ENCODE data around the gene STARD3. TPM values are rescaled to one million over a fixed set of nuclear protein-coding genes. Genes with fewer than 3 reads are reported as not detected.

The STARD3 gene
- total RNA-seq, 1 experiment from 2014 or later, result 2,579 TPM

- Mint-ChIP-seq H3K36me3 (ENCODE audit: insufficient read depth, unreplicated experiment) (peaks cover 64% of the 10 kb centered on the region), H3K9me3 (ENCODE audit: low read depth, unreplicated experiment) (no peaks in the 10 kb centered on the region), H3K4me3 (ENCODE audit: low read depth, unreplicated experiment) (peak overlapping the region; percentile 76), H3K27ac (ENCODE audit: unreplicated experiment) (peak overlapping the region; percentile 75), H3K27me3 (ENCODE audit: unreplicated experiment) (peaks cover 95% of the 10 kb centered on the region), H3K4me1 (ENCODE audit: low read depth, unreplicated experiment) (peaks cover 48% of the 10 kb centered on the region)
- BruUV-seq (replicated peaks), result no TSS peak
- no peak for TF ChIP-seq CTCF (IDR thresholded peaks at IDR 0.05; ENCODE audit: unreplicated experiment)
- CTCF ChIA-PET, result interaction anchor here (0.6 to 161.2 kb wide), 43 partner anchors 3 to 1090 kb away, joined by 3 to 42089 read pairs (median 6); partner anchors contain the start of genes CSF3, ERBB2, GRB7 and GSDMA
- intact Hi-C loops (cut with micrococcal nuclease; ENCODE audit: unreplicated experiment), result loop anchor here (1.0 to 5.0 kb wide), 7 partner anchors 15 to 480 kb away; partner anchors contain the start of gene PSMD3
- peak; percentile 100 for DNase-seq
Observed at GRCh38 chr17:39617446-39618245, 19.3 kb upstream of the STARD3 start.

GRCh38 chr17:39618246-39618913, 18.6 kb upstream of the STARD3 start:
- Mint-ChIP-seq H3K36me3 (ENCODE audit: insufficient read depth, unreplicated experiment) (peaks cover 62% of the 10 kb centered on the region), H3K27ac (ENCODE audit: unreplicated experiment) (peak overlapping the region; percentile 75), H3K27me3 (ENCODE audit: unreplicated experiment) (peaks cover 87% of the 10 kb centered on the region), H3K4me1 (ENCODE audit: low read depth, unreplicated experiment) (peaks cover 50% of the 10 kb centered on the region), H3K4me3 (ENCODE audit: low read depth, unreplicated experiment) (peak overlapping the region; percentile 76), H3K9me3 (ENCODE audit: low read depth, unreplicated experiment) (no peaks in the 10 kb centered on the region)
- CTCF ChIA-PET, result interaction anchor here (0.5 to 161.2 kb wide), 54 partner anchors 2 to 1199 kb away, joined by 3 to 42089 read pairs (median 4); partner anchors contain the start of genes CSF3, ERBB2, GRB7 and GSDMA
- no peak for TF ChIP-seq CTCF (IDR thresholded peaks at IDR 0.05; ENCODE audit: unreplicated experiment)
- DNase-seq, result peak; percentile 99
- intact Hi-C loops (cut with micrococcal nuclease; ENCODE audit: unreplicated experiment), result loop anchor here (1.0 to 5.0 kb wide), 6 partner anchors 54 to 479 kb away; partner anchors contain the start of gene PSMD3
- BruUV-seq (replicated peaks), result TSS peak; percentile 74

- CTCF ChIA-PET, result interaction anchor here (0.5 to 161.2 kb wide), 55 partner anchors 1 to 1198 kb away, joined by 3 to 42089 read pairs (median 4); partner anchors contain the start of genes CSF3, ERBB2, GRB7 and GSDMA
- intact Hi-C loops (cut with micrococcal nuclease; ENCODE audit: unreplicated experiment), result loop anchor here (1.0 to 5.0 kb wide), 6 partner anchors 53 to 478 kb away; partner anchors contain the start of gene PSMD3
- H3K27ac Mint-ChIP-seq (ENCODE audit: unreplicated experiment), result peak overlapping the region; percentile 75
- H3K27me3 Mint-ChIP-seq (ENCODE audit: unreplicated experiment), result peaks cover 83% of the 10 kb centered on the region
- peaks cover 64% of the 10 kb centered on the region for H3K36me3 Mint-ChIP-seq (ENCODE audit: insufficient read depth, unreplicated experiment)
- peak overlapping the region; percentile 76 for H3K4me3 Mint-ChIP-seq (ENCODE audit: low read depth, unreplicated experiment)
- DNase-seq, result peak; percentile 90
- peaks cover 53% of the 10 kb centered on the region for H3K4me1 Mint-ChIP-seq (ENCODE audit: low read depth, unreplicated experiment)
- no peak for TF ChIP-seq CTCF (IDR thresholded peaks at IDR 0.05; ENCODE audit: unreplicated experiment)
- BruUV-seq (replicated peaks), result no TSS peak
- no peaks in the 10 kb centered on the region for H3K9me3 Mint-ChIP-seq (ENCODE audit: low read depth, unreplicated experiment)
Observed at GRCh38 chr17:39618956-39619785, 17.8 kb upstream of the STARD3 start.

GRCh38 chr17:39619786-39620101, 17.2 kb upstream of the STARD3 start:
- H3K27me3 Mint-ChIP-seq (ENCODE audit: unreplicated experiment), result peaks cover 83% of the 10 kb centered on the region
- H3K4me3 Mint-ChIP-seq (ENCODE audit: low read depth, unreplicated experiment), result no peak overlapping the region
- no peaks in the 10 kb centered on the region for H3K9me3 Mint-ChIP-seq (ENCODE audit: low read depth, unreplicated experiment)
- intact Hi-C loops (cut with micrococcal nuclease; ENCODE audit: unreplicated experiment), result loop anchor here (5.0 kb wide), 2 partner anchors 478 to 798 kb away; partner anchors contain the start of gene TOP2A
- H3K4me1 Mint-ChIP-seq (ENCODE audit: low read depth, unreplicated experiment), result peaks cover 53% of the 10 kb centered on the region
- no peak for TF ChIP-seq CTCF (IDR thresholded peaks at IDR 0.05; ENCODE audit: unreplicated experiment)
- no peak overlapping the region for H3K27ac Mint-ChIP-seq (ENCODE audit: unreplicated experiment)
- peak; percentile 83 for DNase-seq
- no TSS peak for BruUV-seq (replicated peaks)
- peaks cover 64% of the 10 kb centered on the region for H3K36me3 Mint-ChIP-seq (ENCODE audit: insufficient read depth, unreplicated experiment)
- CTCF ChIA-PET, result interaction anchor here (0.5 to 161.2 kb wide), 36 partner anchors 1 to 883 kb away, joined by 3 to 42089 read pairs (median 6); partner anchors contain the start of genes CSF3, ERBB2, GRB7 and GSDMA

Data from Calu3 (cell line).